GM21619 (cell line): ENCODE measurements around the gene H1-8.
"Not testable (repeated sequence)": the region's sequence is repeated elsewhere in the genome, so short reads cannot be mapped to it uniquely, and the experiment has no call there.

Source experiments
- ATAC-seq: cut with Tn5 transposase; IDR thresholded peaks from one replicate; pipeline ENCODE4 v1.9.1; 2021; ENCODE audit not compliant: unreplicated experiment

H1-8 gene

DNA sequence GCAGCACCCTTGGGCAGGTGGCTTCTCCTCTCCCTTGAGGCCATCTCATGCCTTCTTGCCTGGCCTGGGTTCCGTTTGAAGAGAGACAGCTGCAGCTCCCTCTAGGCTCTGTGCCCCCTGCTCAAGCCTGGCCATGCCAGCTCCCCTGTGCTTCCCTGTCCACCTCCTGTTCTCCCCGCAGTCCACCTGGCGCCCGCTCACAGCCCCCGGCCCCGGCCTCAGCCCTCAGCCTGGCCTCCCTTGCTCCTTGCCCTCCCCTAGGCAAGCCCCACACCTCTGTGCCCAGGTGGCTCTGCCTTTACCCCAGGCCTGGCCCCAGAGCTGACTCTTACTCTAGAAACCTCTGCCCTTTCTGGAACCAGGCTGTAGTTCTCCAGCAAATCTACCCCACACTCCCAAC is 28.4 kb upstream of the H1-8 start:
- no peak for ATAC-seq

DNA sequence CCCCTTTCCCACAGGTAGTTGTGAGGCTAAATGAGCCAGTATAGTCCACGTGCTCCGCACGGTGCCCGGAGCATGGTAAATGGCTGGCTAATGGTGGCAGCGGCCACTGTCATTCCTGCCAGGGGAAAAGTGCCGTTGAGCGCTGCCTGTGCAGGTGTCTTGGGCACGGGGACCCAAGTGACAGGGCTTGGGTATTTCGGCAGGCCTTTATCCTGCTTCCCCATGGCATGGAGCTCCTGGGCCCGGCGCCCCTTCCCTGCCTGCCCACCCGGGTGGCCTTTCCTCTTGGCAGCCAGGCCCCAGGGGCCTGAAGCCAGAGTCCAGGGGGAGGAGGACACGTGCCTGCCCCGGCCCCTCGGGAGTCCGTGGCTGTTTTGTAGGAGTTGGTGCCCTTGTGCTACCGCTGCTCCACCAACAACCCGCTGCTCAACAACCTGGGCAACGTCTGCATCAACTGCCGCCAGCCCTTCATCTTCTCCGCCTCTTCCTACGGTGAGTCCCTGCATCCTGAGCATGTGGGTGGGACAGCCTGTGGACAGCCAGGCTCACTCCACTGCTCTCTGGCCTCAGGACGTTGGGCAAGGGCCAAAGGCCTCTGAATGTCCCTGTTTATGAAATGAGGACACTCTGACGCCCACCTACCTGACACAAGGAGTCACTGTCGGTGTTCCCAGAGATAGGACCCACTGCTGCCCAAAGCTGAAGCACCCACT is 27.7 kb upstream of the H1-8 start:
- ATAC-seq: not testable (repeated sequence)

GRCh38 chr3:129515821-129516432 is 27.0 kb upstream of the H1-8 start:
- ATAC-seq: not testable (repeated sequence)

DNA sequence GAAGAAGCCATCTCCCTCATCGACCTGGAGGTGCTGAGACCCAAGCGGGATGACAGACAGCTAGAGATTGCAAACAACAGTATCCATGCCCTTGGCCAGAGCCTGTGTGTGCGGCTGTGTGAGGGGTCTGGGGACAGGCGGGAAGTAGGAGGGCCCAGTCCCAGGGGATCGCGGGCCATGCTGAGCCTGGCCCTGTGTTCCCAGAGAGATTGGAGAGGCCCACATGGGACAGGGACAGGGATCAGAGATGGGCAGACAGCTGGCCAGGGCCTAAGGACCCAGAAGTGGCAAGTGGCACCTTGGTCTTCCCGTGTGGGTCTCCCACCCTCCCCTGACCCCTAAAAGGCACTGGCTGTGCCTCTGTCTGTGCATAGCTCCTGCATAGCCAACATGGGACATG is 25.5 kb upstream of the H1-8 start:
- no peak for ATAC-seq

- ATAC-seq: no peak
These were observed 24.9 kb upstream of the H1-8 start for GRCh38 chr3:129518038-129518561.

- ATAC-seq: no peak
These were observed 24.4 kb upstream of the H1-8 start for GRCh38 chr3:129518581-129518980.

- no peak for ATAC-seq
These were observed 23.5 kb upstream of the H1-8 start for GRCh38 chr3:129519449-129519848.

DNA sequence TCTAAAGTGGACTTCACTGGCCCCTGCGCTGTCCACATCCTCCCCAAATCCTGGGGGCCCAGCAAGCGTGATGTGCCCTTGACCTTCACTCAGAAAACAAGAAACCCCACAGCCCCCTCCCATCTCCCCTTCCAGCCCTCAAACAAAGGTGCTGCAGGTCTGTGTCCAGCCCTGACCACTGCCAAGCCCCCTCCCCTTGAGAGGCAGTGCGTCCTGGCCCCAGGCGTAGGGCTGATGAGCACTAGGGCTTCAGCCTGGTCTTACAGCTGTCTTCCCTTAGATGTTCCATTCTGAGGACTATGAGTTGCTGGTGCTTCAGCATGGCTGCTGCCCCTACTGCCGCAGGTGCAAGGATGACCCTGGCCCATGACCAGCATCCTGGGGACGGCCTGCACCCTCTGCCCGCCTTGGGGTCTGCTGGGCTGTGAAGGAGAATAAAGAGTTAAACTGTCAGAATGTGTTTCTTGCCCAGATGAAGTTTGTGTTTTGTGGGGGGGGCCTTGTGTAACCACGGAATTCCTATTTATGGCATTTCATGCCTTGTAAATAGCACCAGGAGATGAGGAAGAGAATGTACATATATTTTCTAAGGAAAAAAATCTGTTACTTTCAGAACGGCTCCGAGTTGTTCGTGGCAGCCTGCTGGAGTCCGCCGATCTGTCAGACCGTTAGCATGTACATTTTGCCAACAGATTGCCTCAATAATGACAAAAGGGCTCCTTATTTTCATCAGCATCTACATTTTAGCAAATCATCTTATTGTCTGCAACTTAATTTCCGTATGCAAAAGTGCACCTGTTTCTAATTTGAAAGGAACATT is 22.9 kb upstream of the H1-8 start:
- no peak for ATAC-seq

GRCh38 chr3:129520960-129521359 is 22.0 kb upstream of the H1-8 start:
- no peak for ATAC-seq

DNA sequence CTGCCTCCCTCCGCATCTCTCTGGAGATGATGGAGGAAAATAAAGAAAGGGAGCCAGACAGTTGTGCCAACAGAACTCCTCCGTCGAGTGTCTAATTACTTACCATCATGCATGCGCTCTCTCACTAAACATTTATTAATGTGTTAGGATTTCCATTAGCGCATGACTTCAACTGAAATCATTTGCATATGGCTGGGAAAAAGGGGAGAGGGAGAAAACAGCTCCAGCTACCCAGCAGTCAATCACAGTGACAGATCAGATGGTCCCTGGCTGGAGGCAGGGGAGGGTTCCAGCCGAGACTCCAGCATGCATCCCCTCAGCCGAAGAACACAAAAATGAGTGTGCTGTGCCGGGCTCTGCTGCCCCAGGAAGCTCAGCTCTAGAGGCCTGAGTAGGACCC is 21.4 kb upstream of the H1-8 start:
- no peak for ATAC-seq

- ATAC-seq: no peak
These were observed 20.0 kb upstream of the H1-8 start for GRCh38 chr3:129522953-129523352.

GRCh38 chr3:129524081-129524480 is 18.9 kb upstream of the H1-8 start:
- ATAC-seq: no peak

- ATAC-seq: no peak
These were observed 17.5 kb upstream of the H1-8 start for GRCh38 chr3:129525341-129525968.

DNA sequence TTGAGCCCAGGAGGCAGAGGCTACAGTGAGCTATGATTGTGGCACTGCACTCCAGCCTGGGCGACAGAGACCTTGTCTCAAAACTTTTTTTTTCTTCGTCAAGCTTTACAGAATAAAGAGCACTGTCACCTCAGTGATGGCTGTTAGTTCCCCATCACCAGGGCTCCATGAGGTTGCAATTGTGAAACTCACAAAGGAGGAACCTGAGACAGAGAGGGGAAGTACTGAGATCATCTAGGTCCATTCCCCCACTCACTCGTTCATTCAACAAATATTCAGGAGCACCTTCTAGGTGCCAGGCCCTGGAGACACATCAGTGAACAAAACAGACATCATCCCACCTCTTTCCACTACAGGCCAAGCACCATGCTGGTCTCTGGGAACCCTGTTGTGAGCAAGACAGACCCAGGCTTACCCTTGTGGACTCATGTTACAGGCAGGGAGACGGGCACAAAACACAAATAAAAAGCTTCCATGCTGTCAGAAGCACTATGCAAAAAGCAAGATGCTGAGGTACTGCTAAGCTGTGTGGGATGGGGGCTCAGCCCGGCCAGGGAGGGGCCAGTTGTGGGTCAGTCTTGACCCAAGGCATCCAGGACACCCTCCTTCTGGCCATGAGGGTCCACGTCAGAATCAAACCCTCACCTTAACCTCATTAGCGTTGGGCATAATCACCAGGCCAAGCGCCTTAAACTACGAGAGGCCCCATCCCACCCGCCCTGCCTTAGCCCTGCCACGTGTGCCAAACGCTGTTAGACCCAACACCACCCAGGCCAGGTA is 16.7 kb upstream of the H1-8 start:
- ATAC-seq: peak; percentile 86

DNA sequence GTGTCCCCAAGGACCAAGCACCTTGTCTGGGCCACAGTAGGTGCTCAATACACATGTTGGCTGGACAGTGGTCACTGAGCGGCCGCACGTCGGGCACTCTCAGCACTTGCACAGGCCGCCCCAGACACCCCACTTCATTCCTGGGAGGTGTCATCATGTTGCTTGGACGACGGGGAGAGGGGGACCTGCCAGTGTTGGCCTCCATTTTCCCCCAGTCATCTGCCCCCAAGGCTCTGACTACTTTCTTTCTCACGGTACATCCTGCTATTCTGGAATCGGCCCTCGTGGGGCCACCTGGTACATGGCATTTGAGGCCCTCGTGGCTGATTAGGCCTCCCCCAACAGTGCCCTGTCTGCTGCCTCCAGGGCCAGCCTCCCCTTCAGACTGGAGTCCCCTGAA is 15.7 kb upstream of the H1-8 start:
- no peak for ATAC-seq

DNA sequence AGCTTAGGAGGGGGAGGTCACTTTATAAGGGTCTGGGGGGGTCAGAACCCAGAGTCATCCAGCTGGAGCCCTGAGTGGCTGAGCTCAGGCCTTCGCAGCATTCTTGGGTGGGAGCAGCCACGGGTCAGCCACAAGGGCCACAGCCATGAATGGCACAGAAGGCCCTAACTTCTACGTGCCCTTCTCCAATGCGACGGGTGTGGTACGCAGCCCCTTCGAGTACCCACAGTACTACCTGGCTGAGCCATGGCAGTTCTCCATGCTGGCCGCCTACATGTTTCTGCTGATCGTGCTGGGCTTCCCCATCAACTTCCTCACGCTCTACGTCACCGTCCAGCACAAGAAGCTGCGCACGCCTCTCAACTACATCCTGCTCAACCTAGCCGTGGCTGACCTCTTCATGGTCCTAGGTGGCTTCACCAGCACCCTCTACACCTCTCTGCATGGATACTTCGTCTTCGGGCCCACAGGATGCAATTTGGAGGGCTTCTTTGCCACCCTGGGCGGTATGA is 14.3 kb upstream of the H1-8 start, which contains the start of gene RHO:
Gene RHO (plus strand): TSS at position 51 of the 512 bp plus-strand sequence. CDS start 95 bp downstream, at position 146.
- ATAC-seq: no peak

DNA sequence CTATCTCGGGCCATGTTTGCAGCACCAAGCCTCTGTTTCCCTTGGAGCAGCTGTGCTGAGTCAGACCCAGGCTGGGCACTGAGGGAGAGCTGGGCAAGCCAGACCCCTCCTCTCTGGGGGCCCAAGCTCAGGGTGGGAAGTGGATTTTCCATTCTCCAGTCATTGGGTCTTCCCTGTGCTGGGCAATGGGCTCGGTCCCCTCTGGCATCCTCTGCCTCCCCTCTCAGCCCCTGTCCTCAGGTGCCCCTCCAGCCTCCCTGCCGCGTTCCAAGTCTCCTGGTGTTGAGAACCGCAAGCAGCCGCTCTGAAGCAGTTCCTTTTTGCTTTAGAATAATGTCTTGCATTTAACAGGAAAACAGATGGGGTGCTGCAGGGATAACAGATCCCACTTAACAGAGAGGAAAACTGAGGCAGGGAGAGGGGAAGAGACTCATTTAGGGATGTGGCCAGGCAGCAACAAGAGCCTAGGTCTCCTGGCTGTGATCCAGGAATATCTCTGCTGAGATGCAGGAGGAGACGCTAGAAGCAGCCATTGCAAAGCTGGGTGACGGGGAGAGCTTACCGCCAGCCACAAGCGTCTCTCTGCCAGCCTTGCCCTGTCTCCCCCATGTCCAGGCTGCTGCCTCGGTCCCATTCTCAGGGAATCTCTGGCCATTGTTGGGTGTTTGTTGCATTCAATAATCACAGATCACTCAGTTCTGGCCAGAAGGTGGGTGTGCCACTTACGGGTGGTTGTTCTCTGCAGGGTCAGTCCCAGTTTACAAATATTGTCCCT is 13.4 kb upstream of the H1-8 start:
- ATAC-seq: no peak

GRCh38 chr3:129530251-129530791 is 12.7 kb upstream of the H1-8 start:
- no peak for ATAC-seq

DNA sequence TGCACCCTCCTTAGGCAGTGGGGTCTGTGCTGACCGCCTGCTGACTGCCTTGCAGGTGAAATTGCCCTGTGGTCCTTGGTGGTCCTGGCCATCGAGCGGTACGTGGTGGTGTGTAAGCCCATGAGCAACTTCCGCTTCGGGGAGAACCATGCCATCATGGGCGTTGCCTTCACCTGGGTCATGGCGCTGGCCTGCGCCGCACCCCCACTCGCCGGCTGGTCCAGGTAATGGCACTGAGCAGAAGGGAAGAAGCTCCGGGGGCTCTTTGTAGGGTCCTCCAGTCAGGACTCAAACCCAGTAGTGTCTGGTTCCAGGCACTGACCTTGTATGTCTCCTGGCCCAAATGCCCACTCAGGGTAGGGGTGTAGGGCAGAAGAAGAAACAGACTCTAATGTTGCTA is 12.2 kb upstream of the H1-8 start:
- no peak for ATAC-seq
